ENCODE data around the gene GPX1.

Gene GPX1

GRCh38 chr3:49311283-49311682 is 46.9 kb downstream of the GPX1 start:
- no peak overlapping the region for H3K4me3 ChIP-seq (ENCODE audit: low read depth, low read length)
- no peak for DNase-seq (ENCODE audit: low read depth)
- TF ChIP-seq, protein P1, sequence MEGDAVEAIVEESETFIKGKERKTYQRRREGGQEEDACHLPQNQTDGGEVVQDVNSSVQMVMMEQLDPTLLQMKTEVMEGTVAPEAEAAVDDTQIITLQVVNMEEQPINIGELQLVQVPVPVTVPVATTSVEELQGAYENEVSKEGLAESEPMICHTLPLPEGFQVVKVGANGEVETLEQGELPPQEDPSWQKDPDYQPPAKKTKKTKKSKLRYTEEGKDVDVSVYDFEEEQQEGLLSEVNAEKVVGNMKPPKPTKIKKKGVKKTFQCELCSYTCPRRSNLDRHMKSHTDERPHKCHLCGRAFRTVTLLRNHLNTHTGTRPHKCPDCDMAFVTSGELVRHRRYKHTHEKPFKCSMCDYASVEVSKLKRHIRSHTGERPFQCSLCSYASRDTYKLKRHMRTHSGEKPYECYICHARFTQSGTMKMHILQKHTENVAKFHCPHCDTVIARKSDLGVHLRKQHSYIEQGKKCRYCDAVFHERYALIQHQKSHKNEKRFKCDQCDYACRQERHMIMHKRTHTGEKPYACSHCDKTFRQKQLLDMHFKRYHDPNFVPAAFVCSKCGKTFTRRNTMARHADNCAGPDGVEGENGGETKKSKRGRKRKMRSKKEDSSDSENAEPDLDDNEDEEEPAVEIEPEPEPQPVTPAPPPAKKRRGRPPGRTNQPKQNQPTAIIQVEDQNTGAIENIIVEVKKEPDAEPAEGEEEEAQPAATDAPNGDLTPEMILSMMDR (IDR thresholded peaks at IDR 0.05; ENCODE audit: control insufficient read depth, extremely low read depth, insufficient read depth): no peak

DNA sequence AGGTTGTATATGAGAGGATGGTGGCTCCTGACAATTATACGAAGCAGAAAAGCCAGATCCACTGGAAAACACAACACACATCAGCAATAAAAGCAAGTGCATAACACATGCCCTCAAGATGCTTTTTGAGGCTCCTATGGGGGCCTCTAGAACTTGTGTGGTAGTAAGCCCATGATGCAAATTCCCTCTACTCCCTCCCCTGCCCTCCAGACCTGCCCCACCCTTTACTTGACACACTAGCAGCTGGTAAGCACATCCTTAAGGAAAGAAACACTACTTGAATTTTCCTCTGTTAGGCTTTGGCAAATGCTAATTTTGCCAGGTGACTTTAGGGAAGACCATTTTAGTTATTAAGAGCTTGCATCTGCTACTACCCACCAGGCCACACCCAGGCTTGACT is 47.5 kb downstream of the GPX1 start:
- H3K4me3 ChIP-seq (ENCODE audit: low read depth, low read length): no peak overlapping the region
- TF ChIP-seq, protein P1 (IDR thresholded peaks at IDR 0.05; ENCODE audit: control insufficient read depth, extremely low read depth, insufficient read depth): no peak
- no peak for DNase-seq (ENCODE audit: low read depth)

All from LNCaP clone FGC (cell line).